Activated CD8-positive, alpha-beta T cell treated with anti-CD3 and anti-CD28 coated beads for 36 hours (primary cell): ENCODE data around the gene RAB8B. TPM values are rescaled to one million over a fixed set of nuclear protein-coding genes. Genes with fewer than 3 reads are reported as not detected.
A peak's percentile ranks its signal among the peaks of the same experiment; 100 is the strongest.

Experiments
- ATAC-seq: fragments of 200-7000 bp; cut with Tn5 transposase; one replicate; pipeline ENCODE4 v1.10.0; 2021; ENCODE audit warnings: mild to moderate bottlenecking, moderate library complexity
- CTCF ChIA-PET: fragments of 350-600 bp; sonication (Branson Sonifier 250); formaldehyde crosslinking; loops from one replicate; lab custom pipeline; 2021; ENCODE audit warnings: antibody characterized with exemption; lab: Charles Lee
- POLR2A ChIA-PET: fragments of 350-600 bp; sonication (Branson Sonifier 250); formaldehyde crosslinking; loops from one replicate; lab custom pipeline; 2021; ENCODE audit warnings: antibody characterized with exemption; lab: Charles Lee
- DNase-seq: peaks from one replicate; pipeline ENCODE4 v3.0.0-alpha.2; 2020
- H3K27ac Mint-ChIP-seq: one replicate; pipeline ENCODE4 v1.8.0; 2021; ENCODE audit warnings: mild to moderate bottlenecking, mixed read lengths
- H3K27me3 Mint-ChIP-seq: one replicate; pipeline ENCODE4 v1.8.0; 2021; ENCODE audit warnings: mixed read lengths
- H3K36me3 Mint-ChIP-seq: one replicate; pipeline ENCODE4 v1.8.0; 2021; ENCODE audit warnings: low read depth, mixed read lengths
- H3K4me1 Mint-ChIP-seq: one replicate; pipeline ENCODE4 v1.8.0; 2021; ENCODE audit warnings: low read depth, mixed read lengths
- H3K4me3 Mint-ChIP-seq: one replicate; pipeline ENCODE4 v1.8.0; 2021; ENCODE audit warnings: mild to moderate bottlenecking, moderate library complexity, mixed read lengths
- H3K9me3 Mint-ChIP-seq: one replicate; pipeline ENCODE4 v1.8.0; 2021; ENCODE audit warnings: mixed read lengths
- CTCF ChIP-seq: fragments of 200-600 bp; IDR thresholded peaks from one replicate; pipeline ENCODE4 v1.8.0; 2022; ENCODE audit warnings: antibody characterized with exemption, mild to moderate bottlenecking
- intact Hi-C: fragments of 100-400 bp; cut with micrococcal nuclease; formaldehyde crosslinking; loops from one replicate; pipeline ENCODE4 v1.10.0; 2022
- total RNA-seq, 2 experiments: library from RNA; stranded (reverse); gene quantifications; one replicate each; pipeline ENCODE4 v1.2.3, GENCODE V29; 2021

RAB8B gene
- total RNA-seq, 2 experiments from 2014 or later, result 252 to 261 TPM

- Mint-ChIP-seq H3K27me3 (no peaks in the 10 kb centered on the region), H3K36me3 (peaks cover 77% of the 10 kb centered on the region)
- POLR2A ChIA-PET, result interaction anchor here (1.2 kb wide), 1 partner anchor 14 kb away, joined by 3 read pairs; no protein-coding TSS in a partner anchor
Observed at GRCh38 chr15:63258658-63259057, 69.3 kb downstream of the RAB8B start.

GRCh38 chr15:63260791-63261190 lies 71.4 kb downstream of the RAB8B start:
- Mint-ChIP-seq H3K4me1 (peaks cover 10% of the 10 kb centered on the region), H3K36me3 (peaks cover 70% of the 10 kb centered on the region), H3K27ac (no peak overlapping the region), H3K9me3 (no peaks in the 10 kb centered on the region), H3K27me3 (no peaks in the 10 kb centered on the region), H3K4me3 (no peak overlapping the region)
- POLR2A ChIA-PET, result interaction anchor here (1.1 to 1.8 kb wide), 4 partner anchors 15 to 104 kb away, joined by 3 to 5 read pairs (median 3); partner anchors contain the start of gene RPS27L
- no peak for DNase-seq
- intact Hi-C loops, result no loop called here
- ATAC-seq, result no peak
- no peak for TF ChIP-seq CTCF
- CTCF ChIA-PET, result interaction anchor here (1.7 kb wide), 1 partner anchor 34 kb away, joined by 4 read pairs; no protein-coding TSS in a partner anchor

More at GRCh38 chr15:63258658-63259057, 69.3 kb downstream of the RAB8B start:
- Mint-ChIP-seq H3K27ac (no peak overlapping the region), H3K4me3 (no peak overlapping the region), H3K9me3 (no peaks in the 10 kb centered on the region), H3K4me1 (peaks cover 18% of the 10 kb centered on the region)
- CTCF ChIA-PET, result no interaction called here
- peak; percentile 36 for DNase-seq
- peak; percentile 90 for ATAC-seq
- no peak for TF ChIP-seq CTCF
- intact Hi-C loops, result no loop called here

GRCh38 chr15:63261311-63261710 lies 71.9 kb downstream of the RAB8B start:
- TF ChIP-seq CTCF, result no peak
- no peak for DNase-seq
- POLR2A ChIA-PET, result interaction anchor here (1.1 to 1.8 kb wide), 4 partner anchors 11 to 104 kb away, joined by 3 to 5 read pairs (median 4); partner anchors contain the start of gene RPS27L
- Mint-ChIP-seq H3K27me3 (no peaks in the 10 kb centered on the region), H3K36me3 (peaks cover 70% of the 10 kb centered on the region), H3K4me1 (peaks cover 10% of the 10 kb centered on the region), H3K9me3 (no peaks in the 10 kb centered on the region), H3K4me3 (no peak overlapping the region), H3K27ac (peak overlapping the region; percentile 22)
- intact Hi-C loops, result no loop called here
- CTCF ChIA-PET, result interaction anchor here (1.1 to 1.7 kb wide), 2 partner anchors 34 to 93 kb away, joined by 3 to 4 read pairs; no protein-coding TSS in a partner anchor
- no peak for ATAC-seq

GRCh38 chr15:63263519-63263918 lies 74.1 kb downstream of the RAB8B start:
- no peak for TF ChIP-seq CTCF
- H3K4me1 Mint-ChIP-seq, result peaks cover 5% of the 10 kb centered on the region
- intact Hi-C loops, result no loop called here
- no peak overlapping the region for H3K4me3 Mint-ChIP-seq
- H3K27me3 Mint-ChIP-seq, result no peaks in the 10 kb centered on the region
- peaks cover 67% of the 10 kb centered on the region for H3K36me3 Mint-ChIP-seq
- ATAC-seq (no peak), DNase-seq (no peak)
- CTCF ChIA-PET, result no interaction called here
- no peaks in the 10 kb centered on the region for H3K9me3 Mint-ChIP-seq
- no peak overlapping the region for H3K27ac Mint-ChIP-seq
- POLR2A ChIA-PET, result interaction anchor here (1.4 kb wide), 1 partner anchor 106 kb away, joined by 3 read pairs; the partner anchor contains the start of gene RPS27L

- intact Hi-C loops, result no loop called here
- DNase-seq (no peak), ATAC-seq (no peak)
- no peak overlapping the region for H3K27ac Mint-ChIP-seq
- no peak for TF ChIP-seq CTCF
- peaks cover 6% of the 10 kb centered on the region for H3K4me1 Mint-ChIP-seq
- no peaks in the 10 kb centered on the region for H3K27me3 Mint-ChIP-seq
- ChIA-PET POLR2A (interaction anchor here (0.8 kb wide), 1 partner anchor 10 kb away, joined by 4 read pairs; no protein-coding TSS in a partner anchor), CTCF (interaction anchor here (1.0 to 1.1 kb wide), 2 partner anchors 13 to 216 kb away, joined by 3 to 4 read pairs; no protein-coding TSS in a partner anchor)
- H3K4me3 Mint-ChIP-seq, result no peak overlapping the region
- no peaks in the 10 kb centered on the region for H3K9me3 Mint-ChIP-seq
- peaks cover 66% of the 10 kb centered on the region for H3K36me3 Mint-ChIP-seq
Observed at GRCh38 chr15:63264688-63265293, 75.4 kb downstream of the RAB8B start.
